GM21367 (cell line): ENCODE results near the gene TSHZ1.

ENCODE experiments used
- ATAC-seq: cut with Tn5 transposase; IDR thresholded peaks from one replicate; pipeline ENCODE4 v1.9.1; 2021; ENCODE audit not compliant: unreplicated experiment

Gene TSHZ1

GRCh38 chr18:75220551-75221355 lies 10.2 kb downstream of the TSHZ1 start:
- ATAC-seq = no peak

- ATAC-seq = no peak
Observed at GRCh38 chr18:75221397-75221796, 10.8 kb downstream of the TSHZ1 start.

GRCh38 chr18:75221897-75222296 lies 11.3 kb downstream of the TSHZ1 start:
- ATAC-seq = no peak

GRCh38 chr18:75222407-75222806 lies 11.8 kb downstream of the TSHZ1 start:
- no peak for ATAC-seq

GRCh38 chr18:75223687-75224347 lies 13.2 kb downstream of the TSHZ1 start:
- no peak for ATAC-seq

GRCh38 chr18:75226286-75226955 lies 15.8 kb downstream of the TSHZ1 start:
- ATAC-seq = no peak

GRCh38 chr18:75226956-75227316 lies 16.3 kb downstream of the TSHZ1 start:
- ATAC-seq = no peak

- no peak for ATAC-seq
Observed at GRCh38 chr18:75227535-75228296, 17.1 kb downstream of the TSHZ1 start.

- ATAC-seq = no peak
Observed at GRCh38 chr18:75228967-75229366, 18.4 kb downstream of the TSHZ1 start.

- no peak for ATAC-seq
Observed at GRCh38 chr18:75229437-75229836, 18.8 kb downstream of the TSHZ1 start.

GRCh38 chr18:75230163-75231052 lies 19.8 kb downstream of the TSHZ1 start:
- no peak for ATAC-seq

GRCh38 chr18:75231053-75231406 lies 20.4 kb downstream of the TSHZ1 start:
- ATAC-seq = no peak

- no peak for ATAC-seq
Observed at GRCh38 chr18:75234901-75235300, 24.3 kb downstream of the TSHZ1 start.

GRCh38 chr18:75235896-75236295 lies 25.3 kb downstream of the TSHZ1 start:
- ATAC-seq = no peak

GRCh38 chr18:75238100-75238499 lies 27.5 kb downstream of the TSHZ1 start:
- ATAC-seq = no peak

- ATAC-seq = no peak
Observed at GRCh38 chr18:75238786-75239185, 28.2 kb downstream of the TSHZ1 start.

GRCh38 chr18:75240433-75240832 lies 29.8 kb downstream of the TSHZ1 start:
- ATAC-seq = no peak

GRCh38 chr18:75241705-75242104 lies 31.1 kb downstream of the TSHZ1 start:
- ATAC-seq = no peak

GRCh38 chr18:75244351-75245313 lies 34.0 kb downstream of the TSHZ1 start:
- ATAC-seq = no peak
